Stimulated activated CD4-positive, alpha-beta T cell treated with anti-CD3 and anti-CD28 coated beads, Interleukin-12 subunit alpha, Interleukin-12 subunit beta, amount 100 ng/mL, for 4 hours (primary cell): Measurements from ENCODE around the gene MUC20.
"Not testable (repeated sequence)": the region's sequence is repeated elsewhere in the genome, so short reads cannot be mapped to it uniquely, and the experiment has no call there.

Experiments used
- DNase-seq: peaks from one replicate; pipeline ENCODE4 v3.0.0-alpha.2; 2020

MUC20 gene

DNA sequence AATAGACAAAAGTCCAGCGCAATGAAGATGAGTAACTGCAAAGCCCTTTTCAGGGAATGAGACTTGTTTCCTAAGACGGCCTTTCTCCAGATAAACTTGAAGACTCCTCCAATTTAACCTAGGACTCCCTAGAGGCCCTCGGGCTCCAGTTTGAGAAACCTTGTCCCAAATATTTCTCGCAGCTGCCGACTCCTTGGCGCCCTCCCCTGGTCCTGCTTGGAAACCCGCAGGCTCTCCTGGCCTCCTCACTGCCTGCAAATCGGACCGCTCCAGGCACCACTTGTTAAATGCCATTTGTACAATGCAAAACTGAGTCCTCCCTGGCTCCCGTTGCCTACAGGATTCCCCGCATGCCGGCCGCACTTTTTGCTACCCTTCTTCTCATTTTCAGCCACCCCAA is 54.1 kb downstream of the MUC20 start:
- no peak for DNase-seq

DNA sequence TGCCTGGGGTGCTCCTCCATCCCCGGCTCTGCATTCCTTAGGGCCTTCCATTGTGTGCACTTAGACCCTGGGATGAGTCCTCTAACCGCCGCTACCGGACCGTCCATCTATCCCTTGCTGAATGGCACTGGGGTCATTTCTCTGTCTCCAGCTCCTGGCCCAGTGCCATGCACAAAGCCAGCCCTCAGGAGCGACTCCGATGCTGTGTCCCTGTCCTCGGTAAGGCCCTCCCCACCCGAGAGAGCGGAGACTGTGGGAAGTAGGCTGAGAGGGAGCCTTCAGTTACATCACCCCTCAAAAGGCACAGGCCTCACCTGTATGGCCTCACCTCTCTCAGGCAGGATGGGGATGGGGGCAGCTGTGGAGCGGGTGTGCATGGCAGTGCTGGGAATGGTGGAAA is 57.2 kb downstream of the MUC20 start:
- DNase-seq, result no peak

GRCh38 chr3:195781236-195781635 is 60.5 kb downstream of the MUC20 start:
- not testable (repeated sequence) for DNase-seq
